H1 (cell line): ENCODE measurements around the gene GPR171. TPM values are rescaled to one million over a fixed set of nuclear protein-coding genes. Genes with fewer than 3 reads are reported as not detected.

Source experiments
- CTCF ChIA-PET: fragments of 300-600 bp; sonication (Branson Sonifier 250); formaldehyde crosslinking; loops from one replicate; lab custom pipeline; 2021; ENCODE audit not compliant: partially characterized antibody; lab: Charles Lee
- POLR2A ChIA-PET: fragments of 300-600 bp; sonication (Branson Sonifier 250); formaldehyde crosslinking; loops from one replicate; lab custom pipeline; 2021; ENCODE audit warnings: inconsistent platforms; ENCODE audit not compliant: partially characterized antibody; lab: Charles Lee
- DNase-seq, 2 experiments: peaks; one replicate each; pipeline versions ENCODE4 v3.0.0 to v3.0.0-alpha.2; 2010 to 2022; ENCODE audit warnings: low spot score in 2 of 2, low read depth in 1 of 2, mixed read lengths in 1 of 2
- FAIRE-seq: peaks from 2 replicates; lab custom pipeline; 2011; peaks lifted over from hg19 to GRCh38; lab: Jason Lieb, UNC
- H2AFZ ChIP-seq: 2 replicates; pipeline ENCODE4 v1.8.1; 2012; ENCODE audit warnings: low read length, inconsistent platforms
- H2AK5ac ChIP-seq: 2 replicates; pipeline ENCODE4 v1.6.1; 2013; ENCODE audit warnings: low read depth, low read length
- H2BK120ac ChIP-seq: replicated peaks from 2 replicates; pipeline ENCODE3; 2013; ENCODE audit warnings: low read depth, low read length, inconsistent platforms
- H2BK12ac ChIP-seq: 2 replicates; pipeline ENCODE4 v1.6.1; 2013; ENCODE audit warnings: low read depth, low read length
- H2BK15ac ChIP-seq: 2 replicates; pipeline ENCODE4 v1.6.1; 2013; ENCODE audit warnings: low read length
- H2BK20ac ChIP-seq: 2 replicates; pipeline ENCODE4 v1.6.1; 2013; ENCODE audit warnings: low read length
- H2BK5ac ChIP-seq: 2 replicates; pipeline ENCODE4 v1.6.1; 2013; ENCODE audit warnings: low read depth, low read length
- H3K14ac ChIP-seq: 2 replicates; pipeline ENCODE4 v1.6.1; 2013; ENCODE audit warnings: inconsistent platforms; ENCODE audit not compliant: insufficient read length
- H3K18ac ChIP-seq: 2 replicates; pipeline ENCODE4 v1.6.1; 2013; ENCODE audit warnings: low read length; ENCODE audit errors: extremely low read depth
- H3K23ac ChIP-seq: 2 replicates; pipeline ENCODE4 v1.6.1; 2013; ENCODE audit warnings: inconsistent platforms; ENCODE audit not compliant: insufficient read length
- H3K23me2 ChIP-seq: 2 replicates; pipeline ENCODE4 v1.6.1; 2013; ENCODE audit warnings: low read depth, low read length
- H3K27ac ChIP-seq: 2 replicates; pipeline ENCODE4 v1.6.1; 2011; ENCODE audit warnings: low read depth, low read length, inconsistent platforms
- H3K27me3 ChIP-seq, 4 experiments: replicated peaks in 1 of 4; 1 replicate in 1 of 4; 2 replicates in 3 of 4; pipeline versions ENCODE4 v1.6.1 to v1.8.1; 2011 to 2013; ENCODE audit warnings: low read length in 3 of 4, mild to moderate bottlenecking in 3 of 4, inconsistent platforms in 2 of 4, mixed read lengths in 2 of 4, moderate library complexity in 1 of 4; ENCODE audit not compliant: control insufficient read depth in 3 of 4, insufficient read depth in 3 of 4; ENCODE audit errors: extremely low read depth in 1 of 4
- H3K36me3 ChIP-seq, 4 experiments: 2 replicates each; pipeline versions ENCODE4 v1.6.1 to v1.8.1; 2011 to 2013; ENCODE audit warnings: mild to moderate bottlenecking in 4 of 4, low read length in 3 of 4, moderate library complexity in 2 of 4, control low read depth in 1 of 4, inconsistent platforms in 1 of 4; ENCODE audit not compliant: insufficient read depth in 4 of 4, control insufficient read depth in 2 of 4
- H3K4ac ChIP-seq: replicated peaks from 2 replicates; pipeline ENCODE3; 2013; ENCODE audit warnings: low read length, low read depth, mixed read lengths, inconsistent platforms; ENCODE audit not compliant: insufficient read length
- H3K4me1 ChIP-seq, 4 experiments: replicated peaks in 1 of 4; 1 replicate in 1 of 4; 2 replicates in 3 of 4; pipeline versions ENCODE4 v1.6.1 to v1.8.1; 2011 to 2013; ENCODE audit warnings: low read length in 3 of 4, inconsistent platforms in 2 of 4, mixed read lengths in 1 of 4; ENCODE audit not compliant: insufficient read depth in 4 of 4, control insufficient read depth in 3 of 4
- H3K4me2 ChIP-seq, 2 experiments: 2 replicates each; pipeline versions ENCODE4 v1.6.1 to v1.8.1; 2011 to 2013; ENCODE audit warnings: low read depth in 2 of 2, low read length in 2 of 2, control low read depth in 1 of 2, inconsistent platforms in 1 of 2, mild to moderate bottlenecking in 1 of 2; ENCODE audit not compliant: insufficient read depth in 1 of 2
- H3K4me3 ChIP-seq, 4 experiments: fragments of 200-600, 300-600 bp in 1 of 4; sonication (generic), shearing (Covaris generic), sonication (Bioruptor Twin) in 1 of 4; 2 replicates each; pipeline versions ENCODE4 v1.5.1 to v1.8.1; 2011 to 2016; ENCODE audit warnings: low read length in 4 of 4, low read depth in 3 of 4, control low read depth in 2 of 4, inconsistent platforms in 2 of 4, mild to moderate bottlenecking in 2 of 4, mixed read lengths in 1 of 4, moderate library complexity in 1 of 4; ENCODE audit not compliant: insufficient read depth in 2 of 4; ENCODE audit errors: extremely low read depth in 1 of 4
- H3K56ac ChIP-seq: replicated peaks from 2 replicates; pipeline ENCODE3; 2013; ENCODE audit warnings: low read depth, mild to moderate bottlenecking, mixed read lengths, low read length, inconsistent platforms; ENCODE audit not compliant: insufficient read length
- H3K79me1 ChIP-seq: 2 replicates; pipeline ENCODE4 v1.6.1; 2013; ENCODE audit warnings: low read depth, low read length, control low read depth
- H3K79me2 ChIP-seq, 2 experiments: 2 replicates each; pipeline versions ENCODE4 v1.6.1 to v1.8.1; 2012 to 2013; ENCODE audit warnings: low read length in 2 of 2, mild to moderate bottlenecking in 2 of 2, inconsistent platforms in 1 of 2; ENCODE audit not compliant: insufficient read depth in 2 of 2, control insufficient read depth in 1 of 2
- H3K9ac ChIP-seq, 4 experiments: replicated peaks in 1 of 4; 1 replicate in 1 of 4; 2 replicates in 3 of 4; pipeline versions ENCODE4 v1.6.1 to v1.8.1; 2011 to 2013; ENCODE audit warnings: low read depth in 3 of 4, low read length in 3 of 4, control low read depth in 2 of 4, mild to moderate bottlenecking in 2 of 4, moderate library complexity in 2 of 4, inconsistent platforms in 1 of 4; ENCODE audit errors: extremely low read depth in 1 of 4
- H3K9me3 ChIP-seq, 2 experiments: 2 replicates each; pipeline versions ENCODE4 v1.6.1 to v1.8.1; 2012 to 2013; ENCODE audit warnings: mild to moderate bottlenecking in 2 of 2, moderate library complexity in 2 of 2, control low read depth in 1 of 2, inconsistent platforms in 1 of 2, low read depth in 1 of 2, low read length in 1 of 2, mixed read lengths in 1 of 2; ENCODE audit not compliant: insufficient read depth in 2 of 2
- H4K20me1 ChIP-seq, 2 experiments: replicated peaks in 1 of 2; 2 replicates each; pipeline versions ENCODE3 to v1.8.1; 2011 to 2013; ENCODE audit warnings: inconsistent platforms in 2 of 2, low read length in 2 of 2, mild to moderate bottlenecking in 1 of 2; ENCODE audit not compliant: insufficient read depth in 2 of 2, control insufficient read depth in 1 of 2
- H4K5ac ChIP-seq: 2 replicates; pipeline ENCODE4 v1.6.1; 2013; ENCODE audit warnings: low read length, low read depth, mixed read lengths, inconsistent platforms; ENCODE audit not compliant: insufficient read length
- H4K8ac ChIP-seq: 2 replicates; pipeline ENCODE4 v1.8.0; 2013; ENCODE audit warnings: mild to moderate bottlenecking, moderate library complexity, low read length, inconsistent platforms; ENCODE audit not compliant: insufficient read depth; ENCODE audit errors: extremely low read depth
- H4K91ac ChIP-seq: replicated peaks from 2 replicates; pipeline ENCODE3; 2013; ENCODE audit warnings: low read length, mixed read lengths, inconsistent platforms; ENCODE audit not compliant: insufficient read length
- ATF2 ChIP-seq: IDR thresholded peaks from 2 replicates; pipeline ENCODE4 v1.6.1; 2012; ENCODE audit warnings: low read length, inconsistent platforms
- GABPA ChIP-seq: IDR thresholded peaks from 2 replicates; pipeline ENCODE4 v1.6.1; 2011; ENCODE audit warnings: mild to moderate bottlenecking, low read length, moderate library complexity, borderline replicate concordance; ENCODE audit not compliant: insufficient read depth
- JUN ChIP-seq: IDR thresholded peaks from 2 replicates; pipeline ENCODE4 v1.6.1; 2011; ENCODE audit warnings: low read depth, mild to moderate bottlenecking, improper control_type of control experiment, low read length
- SIX5 ChIP-seq: IDR thresholded peaks from 2 replicates; pipeline ENCODE4 v1.6.1; 2011; ENCODE audit warnings: mild to moderate bottlenecking, low read depth, low read length
- TAF1 ChIP-seq: IDR thresholded peaks from 2 replicates; pipeline ENCODE4 v1.6.1; 2011; ENCODE audit warnings: mild to moderate bottlenecking, low read depth, low read length
- TAF7 ChIP-seq: optimal IDR thresholded peaks from 2 replicates; pipeline ENCODE3; 2011; ENCODE audit warnings: low read depth, mild to moderate bottlenecking, inconsistent platforms, low read length, moderate library complexity, borderline replicate concordance
- WGBS, 2 experiments: shearing (Covaris generic) in 1 of 2; methylation state at CpG; one replicate each; pipeline versions ENCODE4 v1.1.6 to v1.1.7; 2013 to 2015; ENCODE audit warnings: low lambda C conversion rate in 2 of 2, mixed read lengths in 2 of 2, inconsistent platforms in 1 of 2, low coverage in 1 of 2, missing lambda C conversion rate in 1 of 2; ENCODE audit not compliant: insufficient replicate concordance in 2 of 2, insufficient coverage in 1 of 2, insufficient read length in 1 of 2; ENCODE audit errors: extremely low coverage in 1 of 2, missing lambda C conversion rate in 1 of 2; 5-methylcytosine and 5-hydroxymethylcytosine counted together
- polyA plus RNA-seq, 7 experiments: library from polyadenylated mRNA; depleted of rRNA in 3 of 7; stranded (reverse) in 5 of 7; unstranded in 2 of 7; fragments of >200 nt in 5 of 7; fragments of 200-250 nt in 2 of 7; gene quantifications; 1 replicate in 5 of 7; 2 replicates in 1 of 7; 4 replicates in 1 of 7; pipeline versions ENCODE4 v1.2.1 to v1.2.3, GENCODE V29; 2011 to 2013; ENCODE audit warnings: missing spikeins in 2 of 7, mixed read lengths in 2 of 7
- total RNA-seq: library from RNA; stranded (reverse); fragmentation: NEBNext Ultra II Directional; extraction: Animal tissue kit (Norgen Biotek cat#: 25700); gene quantifications from 2 replicates; pipeline ENCODE4 v1.2.1, GENCODE V29; 2021

GPR171 gene
- total and polyA plus RNA-seq, 2 of the 8 experiments (the other 6 are each of a cell fraction or from before 2014, with no cell fraction given) = not detected

DNA sequence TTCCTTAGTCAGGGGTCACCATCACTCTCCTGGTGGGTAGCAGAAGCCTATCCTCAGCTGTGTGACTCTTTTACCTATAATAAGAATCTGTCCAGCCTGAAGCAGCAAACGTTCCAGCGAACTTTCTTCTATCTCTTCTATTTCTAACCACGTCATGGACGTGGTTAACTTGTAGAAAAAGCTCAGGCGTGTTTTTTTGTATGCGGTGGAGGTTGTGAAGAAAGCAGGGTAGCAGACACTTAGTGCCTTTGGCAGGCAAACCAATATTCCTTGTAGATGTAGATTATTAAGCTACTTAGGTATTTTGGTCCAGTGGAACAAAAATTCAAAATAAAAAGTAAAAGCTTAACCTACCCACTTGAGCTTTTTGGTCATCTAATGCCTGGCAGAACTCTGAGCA is 31.8 kb upstream of the GPR171 start:
- no peak overlapping the region for H2BK20ac ChIP-seq
- H4K20me1 ChIP-seq = no peaks in the 10 kb centered on the region
- FAIRE-seq (no peak), DNase-seq (no peak)
- POLR2A ChIA-PET = no interaction called here
- no peaks in the 10 kb centered on the region for H3K36me3 ChIP-seq
- H3K23ac ChIP-seq = no peak overlapping the region
- H3K4me1 ChIP-seq = peaks cover 0 to 10% (median 6%) of the 10 kb centered on the region in 4 experiments; a peak in 2 of 7 replicates
- no peak overlapping the region for H2BK15ac ChIP-seq
- H3K14ac ChIP-seq = no peak overlapping the region
- H4K91ac ChIP-seq = no peak overlapping the region
- H3K18ac ChIP-seq = no peak overlapping the region
- H3K9me3 ChIP-seq = no peaks in the 10 kb centered on the region
- no peaks in the 10 kb centered on the region for H3K23me2 ChIP-seq
- H3K79me2 ChIP-seq = no peaks in the 10 kb centered on the region
- no peak overlapping the region for H3K27ac ChIP-seq
- no peak overlapping the region for H2AK5ac ChIP-seq
- no peak overlapping the region for H4K5ac ChIP-seq
- H3K4ac ChIP-seq = no peak overlapping the region
- H3K4me3 ChIP-seq = no peak overlapping the region
- H3K56ac ChIP-seq = no peak overlapping the region
- H2BK5ac ChIP-seq = no peak overlapping the region
- H3K9ac ChIP-seq = no peak overlapping the region
- no peak overlapping the region for H3K4me2 ChIP-seq
- CTCF ChIA-PET = interaction anchor here (0.7 to 3.1 kb wide), 19 partner anchors 7 to 183 kb away, joined by 3 to 11 read pairs (median 4); no protein-coding TSS in a partner anchor
- H2BK12ac ChIP-seq = no peak overlapping the region
- H3K79me1 ChIP-seq = no peaks in the 10 kb centered on the region
- no peak overlapping the region for H4K8ac ChIP-seq
- H2AFZ ChIP-seq = no peak overlapping the region
- H2BK120ac ChIP-seq = no peak overlapping the region
- H3K27me3 ChIP-seq = no peaks in the 10 kb centered on the region
- 94% methylated on average over 6 of the region's 6 CpGs; no CpG with 5 or more reads in 1 of the 2 experiments for WGBS, 2 experiments
- TF ChIP-seq GABPA (no peak), SIX5 (no peak), TAF1 (no peak), JUN (no peak), TAF7 (no peak), ATF2 (no peak)
